NCI-H2171 treated with DMSO at 0.1 percent for 48 hours (cell line): ENCODE results near the gene SLC6A11.

Experiments
- DNase-seq: peaks from one replicate; lab custom pipeline; 2025; lab: John Stamatoyannopoulos, UW

SLC6A11 gene

DNA sequence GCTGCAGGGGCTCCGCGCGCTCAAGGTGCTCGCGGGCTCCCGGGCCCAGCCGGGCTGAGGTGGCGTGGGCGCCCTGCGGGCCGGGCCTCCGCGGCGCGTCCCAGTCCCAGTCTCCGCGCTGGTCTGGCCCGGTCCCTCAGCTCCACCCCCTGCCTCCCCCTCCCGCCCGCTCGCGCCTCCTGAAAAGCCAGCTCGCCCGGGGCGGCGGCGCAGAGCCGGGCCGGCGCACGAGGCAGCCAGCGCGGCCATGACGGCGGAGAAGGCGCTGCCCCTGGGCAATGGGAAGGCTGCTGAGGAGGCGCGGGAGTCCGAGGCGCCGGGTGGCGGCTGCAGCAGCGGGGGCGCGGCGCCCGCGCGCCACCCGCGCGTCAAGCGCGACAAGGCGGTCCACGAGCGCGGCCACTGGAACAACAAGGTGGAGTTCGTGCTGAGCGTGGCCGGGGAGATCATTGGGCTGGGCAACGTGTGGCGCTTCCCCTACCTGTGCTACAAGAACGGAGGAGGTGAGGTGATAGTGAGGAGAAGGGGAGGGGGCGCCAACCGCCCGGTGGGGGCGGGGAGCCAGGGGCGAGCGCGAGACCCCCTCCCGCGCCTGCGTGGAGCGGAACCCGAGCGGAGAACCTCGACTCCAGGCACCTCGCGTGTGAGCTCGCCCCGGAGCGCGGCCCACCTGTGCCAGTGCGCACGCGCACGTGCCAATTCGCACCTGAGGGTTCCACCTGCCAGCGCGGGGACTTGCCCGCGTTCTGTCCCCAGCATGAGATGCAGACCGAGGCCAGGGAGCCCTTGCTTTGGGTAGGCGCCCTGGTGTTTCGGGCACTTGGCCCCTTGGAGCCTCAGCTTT lies at the start of gene SLC6A11:
TSS of gene SLC6A11 (plus strand) at position 210 of the 844 bp plus-strand sequence. CDS start at position 248, 38 bp downstream.
- DNase-seq: peak; percentile 3

DNA sequence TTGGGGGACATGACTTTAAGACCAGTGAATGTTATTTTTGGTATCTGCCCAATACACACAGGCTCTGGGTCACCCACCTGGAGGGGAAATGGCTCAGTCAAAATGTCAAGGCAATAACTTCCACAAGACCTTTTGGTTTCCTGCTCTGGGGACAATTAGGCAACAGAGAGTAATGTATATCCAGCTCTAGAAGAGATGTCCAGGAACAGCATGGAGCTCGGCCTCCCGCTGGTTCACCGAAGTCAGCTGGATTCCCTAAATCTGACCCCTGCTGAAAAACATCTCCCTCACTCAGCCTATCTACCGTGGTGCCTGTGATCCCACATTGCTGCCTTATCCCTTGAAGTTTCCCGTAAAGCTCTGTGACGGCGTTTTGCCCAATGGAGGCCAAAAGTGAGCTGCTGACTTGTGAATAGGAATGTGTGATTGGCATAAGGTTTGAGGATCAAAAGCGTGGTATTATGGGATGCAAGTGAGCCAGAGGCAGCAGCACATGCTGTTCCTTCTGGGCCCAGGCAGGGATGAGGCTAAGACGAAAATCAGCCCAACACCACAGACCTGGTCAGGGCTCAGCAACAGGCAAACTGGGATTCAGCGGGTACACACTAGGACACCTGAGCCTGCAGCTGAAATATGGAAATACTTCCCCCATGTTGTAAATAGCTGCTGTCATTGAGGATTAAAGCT lies 47.2 kb upstream of the SLC6A11 start:
- DNase-seq: no peak

DNA sequence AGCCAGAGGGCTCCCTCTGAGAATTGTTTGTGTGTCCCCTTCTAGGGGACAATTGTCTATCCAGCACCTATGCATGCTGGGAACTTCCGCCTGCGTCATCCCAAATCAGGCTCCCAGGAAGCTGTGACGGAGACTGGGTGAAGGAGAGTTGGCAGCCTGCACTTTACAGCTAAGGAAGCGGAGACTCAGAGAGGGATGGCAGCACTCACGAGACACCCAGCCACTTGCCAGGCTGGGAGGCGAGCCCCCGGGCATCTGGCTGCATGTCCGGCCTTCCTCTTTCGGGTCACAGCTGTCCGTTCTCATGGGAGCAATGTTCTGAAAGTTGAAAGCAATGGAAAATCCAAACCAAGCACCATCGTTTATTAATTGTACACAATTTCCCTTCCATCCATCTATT lies 45.5 kb upstream of the SLC6A11 start:
- DNase-seq: no peak

DNA sequence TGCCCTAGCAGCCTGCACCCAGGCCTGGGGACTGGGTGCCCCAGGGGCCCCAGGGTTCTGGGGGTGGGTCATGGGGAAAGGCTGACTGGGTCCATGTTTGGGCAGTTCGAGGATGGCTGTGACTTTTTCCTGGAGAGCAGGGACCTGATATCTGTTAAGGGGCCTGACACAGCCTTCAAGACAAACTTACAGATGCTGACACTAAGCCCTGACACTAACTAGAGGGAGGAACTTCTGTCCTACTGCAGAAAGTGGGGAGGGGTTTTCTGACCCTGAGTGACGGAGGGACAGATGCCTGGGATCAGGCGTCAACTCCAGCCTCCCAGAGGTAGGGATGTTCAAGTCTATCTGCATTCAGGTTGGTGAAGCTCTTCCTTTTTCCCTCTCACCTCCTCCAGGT lies 45.0 kb upstream of the SLC6A11 start:
- no peak for DNase-seq

DNA sequence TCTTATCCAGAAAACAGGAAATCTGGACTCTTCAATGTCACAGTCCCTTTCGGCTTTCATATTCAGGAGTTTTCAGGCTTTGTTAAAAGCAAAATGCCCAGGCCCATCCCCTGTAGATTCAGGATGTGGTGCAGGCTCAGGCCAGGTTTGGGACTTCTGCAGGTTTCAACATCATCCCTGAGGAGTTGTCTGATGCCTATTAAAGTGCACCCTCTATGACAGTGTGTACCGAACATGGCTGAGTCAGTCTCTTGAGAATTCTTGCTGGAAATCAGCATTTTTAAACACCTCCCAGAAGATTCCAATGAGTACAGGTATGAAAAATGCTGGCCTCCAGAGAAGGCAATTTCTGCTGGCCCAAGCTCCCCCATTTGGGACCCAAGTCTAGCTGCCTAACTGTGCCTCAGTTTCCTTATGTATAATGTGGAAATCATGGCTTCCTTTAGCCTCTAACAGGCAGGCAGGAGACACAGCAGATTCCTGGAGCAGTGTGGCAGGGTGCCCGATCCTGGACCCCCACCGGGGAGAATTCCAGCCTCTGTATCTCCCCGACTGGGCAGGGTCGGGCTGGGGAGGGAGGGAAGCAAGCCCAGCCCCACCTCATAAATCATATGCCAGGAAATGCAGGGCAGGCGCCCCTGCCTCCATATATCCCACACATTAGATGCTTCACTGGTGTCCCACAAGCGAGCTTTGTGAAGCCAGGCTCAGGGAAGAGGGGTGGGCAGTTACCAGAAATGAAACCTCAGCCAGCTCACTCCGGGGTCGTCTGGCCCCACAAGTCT lies 44.4 kb upstream of the SLC6A11 start:
- no peak for DNase-seq

DNA sequence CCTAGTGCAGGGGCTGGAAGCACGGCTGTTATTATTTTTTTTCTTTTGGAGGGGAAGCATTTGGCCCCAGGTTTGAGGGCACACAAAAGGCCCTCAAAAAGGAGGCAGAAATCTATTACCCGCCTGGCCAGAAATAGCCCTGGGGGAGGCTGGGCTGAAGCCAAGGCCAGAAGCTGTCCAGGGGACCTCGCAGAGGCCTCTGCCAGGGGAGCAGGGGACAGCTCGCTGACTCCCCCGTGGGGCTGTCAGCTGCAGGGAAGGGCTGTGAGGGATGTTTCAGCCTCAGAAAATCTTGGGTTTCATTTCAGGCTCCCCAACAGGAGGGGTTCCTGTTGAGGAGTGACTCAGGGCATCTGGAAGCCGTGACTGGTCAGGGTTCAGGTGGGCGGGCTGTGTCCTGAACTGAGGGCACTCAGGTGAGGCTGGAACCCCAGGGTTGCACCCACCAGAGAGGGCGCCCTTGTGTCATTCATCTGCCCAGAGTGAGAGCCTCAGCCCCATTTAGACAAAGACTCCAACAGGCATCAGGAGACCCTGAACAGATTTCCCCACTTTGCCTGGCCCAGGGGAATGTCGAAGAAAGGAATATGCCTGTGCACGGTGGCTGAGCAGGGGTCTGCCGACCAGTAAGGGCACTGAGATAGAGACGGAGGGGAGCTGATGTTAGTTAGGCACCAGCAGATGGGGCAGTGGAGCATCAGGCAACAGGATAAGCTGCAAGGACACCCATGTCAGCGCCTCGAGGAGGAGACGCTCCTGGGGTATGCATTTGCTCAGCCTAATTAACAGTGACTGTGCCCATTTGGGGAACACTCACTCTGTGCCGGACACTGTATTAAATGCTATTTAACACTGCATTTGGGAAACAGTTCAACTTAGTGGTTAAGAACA lies 43.5 kb upstream of the SLC6A11 start:
- peak; percentile 54 for DNase-seq

DNA sequence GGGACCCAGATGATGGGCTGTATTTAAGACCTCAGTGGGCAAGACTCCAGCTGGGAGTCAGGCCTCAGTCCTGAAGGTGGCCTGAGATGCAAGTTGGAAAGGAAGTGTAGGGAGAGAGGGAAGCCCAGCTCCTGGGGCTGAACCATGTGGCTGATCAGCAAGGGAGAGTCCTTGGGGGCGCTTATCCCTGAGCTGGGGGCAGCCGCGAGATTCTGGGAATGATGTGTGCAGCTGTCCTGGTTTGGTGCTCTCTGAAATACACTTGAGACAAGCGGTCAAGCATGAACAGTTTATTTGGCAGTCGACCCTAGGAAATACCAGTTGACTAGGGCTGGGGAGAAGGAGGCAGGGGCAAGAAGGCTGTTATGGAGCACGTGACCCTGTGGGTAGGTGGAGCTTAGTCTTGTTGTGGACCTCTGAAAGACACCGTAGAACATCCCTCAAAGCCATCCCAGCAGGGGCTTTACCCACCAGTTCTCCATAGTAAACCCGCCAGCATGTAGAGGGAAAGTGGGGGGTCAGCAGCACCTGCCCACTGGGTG lies 41.8 kb upstream of the SLC6A11 start:
- DNase-seq: no peak

DNA sequence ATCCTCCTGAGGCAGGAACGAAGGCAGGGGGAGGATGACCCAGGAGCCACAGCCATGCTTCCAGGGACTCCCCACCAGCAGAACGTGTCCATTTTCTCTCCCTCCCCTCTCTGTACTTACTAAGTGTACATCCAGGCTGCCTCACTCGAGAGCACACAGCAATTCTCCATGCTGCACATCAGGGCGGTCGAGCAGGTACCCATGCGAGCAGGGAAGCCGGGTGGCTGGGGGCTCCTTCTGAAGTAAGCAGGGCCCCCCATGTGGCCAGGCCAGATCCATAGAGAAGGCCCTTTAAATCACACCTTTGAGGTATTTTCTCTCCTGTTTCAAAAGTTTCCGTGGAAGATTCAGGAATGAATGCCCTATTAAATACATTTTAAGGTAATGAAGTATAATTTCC lies 41.2 kb upstream of the SLC6A11 start:
- DNase-seq: no peak

DNA sequence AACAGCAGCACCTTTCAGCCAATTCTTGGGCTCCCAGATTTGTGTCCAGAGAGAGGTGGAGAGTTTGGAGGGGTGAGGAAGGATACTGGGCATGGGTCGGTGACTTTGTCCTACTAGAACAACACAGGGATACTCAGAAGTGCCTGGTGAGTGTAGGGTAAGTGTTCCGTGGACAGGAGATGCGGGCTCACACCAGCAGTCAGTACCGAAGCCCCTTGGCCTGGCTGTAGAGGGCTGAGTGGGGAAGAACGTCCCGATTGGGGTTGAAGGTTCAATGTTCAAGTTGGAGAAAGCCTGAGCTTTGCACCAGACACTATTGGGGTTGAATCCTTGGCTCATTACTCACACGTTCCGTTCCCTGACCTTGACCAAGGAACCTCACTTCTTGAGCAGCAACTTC lies 40.8 kb upstream of the SLC6A11 start:
- DNase-seq: no peak

DNA sequence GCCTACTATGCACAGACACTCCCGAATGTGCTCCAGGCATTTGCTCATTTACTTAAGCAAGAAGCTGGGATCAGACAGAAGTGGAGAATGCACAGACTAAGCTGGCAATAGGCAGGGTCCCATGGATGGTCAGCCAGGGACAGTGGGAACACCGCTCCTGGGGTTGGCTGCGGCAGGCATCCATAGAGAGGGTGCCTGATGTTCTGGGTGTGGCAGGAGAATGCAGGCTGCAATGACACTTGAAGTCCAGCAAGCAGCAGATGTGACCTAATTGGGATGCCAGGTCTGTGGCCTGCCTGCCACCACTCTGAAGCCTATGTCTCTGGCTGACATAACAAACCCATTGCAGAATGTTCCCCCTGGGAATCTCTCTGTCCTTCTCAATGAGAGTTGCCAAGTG lies 40.2 kb upstream of the SLC6A11 start:
- no peak for DNase-seq

DNA sequence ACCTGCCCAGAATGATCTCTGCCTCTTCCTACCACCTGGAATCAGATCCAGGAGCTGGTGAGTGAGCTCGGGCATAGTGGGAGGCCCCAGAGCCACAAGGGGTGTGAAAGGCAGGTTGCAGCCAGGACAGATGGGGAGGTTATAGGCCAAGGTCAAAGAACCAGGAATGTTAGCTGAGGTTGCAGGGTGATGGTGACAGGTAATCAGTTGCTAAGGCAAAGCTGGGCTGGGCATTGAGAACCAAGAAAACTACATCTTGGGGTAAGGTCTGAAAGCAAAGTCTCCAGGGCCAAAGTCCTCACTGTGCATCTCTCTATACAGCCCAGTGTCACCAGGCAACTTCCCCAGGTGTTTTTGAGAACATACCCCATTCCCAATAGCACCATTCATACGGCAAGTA lies 38.4 kb upstream of the SLC6A11 start:
- no peak for DNase-seq

DNA sequence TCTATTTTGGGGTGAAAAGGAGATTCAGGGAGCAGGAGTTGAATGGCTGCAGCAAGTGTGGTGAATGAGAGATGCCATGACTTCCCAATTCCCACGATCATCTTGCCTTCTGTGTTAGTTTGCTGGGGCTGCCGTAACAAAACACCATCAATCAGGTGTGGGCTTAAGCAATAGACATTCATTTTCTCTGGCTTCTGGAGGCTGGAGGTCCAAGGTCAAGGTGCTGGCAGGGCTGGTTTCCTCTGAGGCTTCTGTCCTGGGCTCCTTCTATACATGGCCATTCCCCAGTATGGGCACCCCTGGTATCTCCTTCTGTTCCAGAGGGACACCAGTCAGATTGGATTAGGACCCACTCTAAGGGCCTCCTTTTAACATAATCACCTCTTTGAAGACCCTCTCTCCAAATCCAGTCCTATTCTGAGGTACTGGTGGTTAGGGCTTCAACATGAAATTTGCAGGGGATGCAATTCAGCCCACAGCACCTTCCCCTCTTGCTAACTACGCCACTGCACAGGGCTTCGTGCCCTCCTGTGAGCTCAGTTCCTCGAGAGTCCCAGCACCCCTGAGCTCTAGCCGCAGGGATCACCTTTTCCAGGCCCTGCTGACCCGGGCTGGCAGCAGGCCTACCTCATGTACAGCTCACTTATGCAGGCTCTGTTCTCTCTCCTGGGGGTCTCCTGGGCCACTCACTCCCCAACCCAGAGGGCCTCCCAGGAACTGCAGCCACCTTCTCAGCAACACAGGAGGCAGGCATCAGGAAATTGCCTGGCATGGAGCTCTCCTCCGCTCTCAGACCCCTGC lies 37.3 kb upstream of the SLC6A11 start:
- no peak for DNase-seq

DNA sequence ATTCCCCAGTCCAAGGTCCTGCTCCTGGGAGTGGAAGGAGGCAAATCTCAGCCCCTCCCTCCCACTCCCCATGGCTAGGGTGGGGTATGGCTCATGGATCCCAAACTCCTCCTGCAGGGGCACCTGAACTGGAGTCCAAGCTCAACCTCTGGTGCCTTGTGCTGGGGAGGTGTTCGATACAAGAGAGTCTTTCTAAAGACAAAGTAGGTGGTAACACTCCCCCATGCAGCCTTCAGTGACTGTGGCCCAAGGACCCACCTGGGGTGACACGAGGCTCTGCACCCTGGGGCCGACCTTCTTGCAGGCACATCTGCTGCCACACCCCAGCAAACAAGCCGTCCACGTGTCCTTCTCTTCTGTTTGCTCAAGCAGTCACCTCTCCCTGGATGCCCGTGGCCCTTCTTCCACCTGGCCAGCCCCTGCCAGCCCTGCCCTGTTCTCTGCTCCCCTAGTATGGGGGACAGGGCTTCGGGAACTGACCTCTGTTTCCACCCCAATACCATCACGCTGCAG lies 36.7 kb upstream of the SLC6A11 start:
- no peak for DNase-seq

DNA sequence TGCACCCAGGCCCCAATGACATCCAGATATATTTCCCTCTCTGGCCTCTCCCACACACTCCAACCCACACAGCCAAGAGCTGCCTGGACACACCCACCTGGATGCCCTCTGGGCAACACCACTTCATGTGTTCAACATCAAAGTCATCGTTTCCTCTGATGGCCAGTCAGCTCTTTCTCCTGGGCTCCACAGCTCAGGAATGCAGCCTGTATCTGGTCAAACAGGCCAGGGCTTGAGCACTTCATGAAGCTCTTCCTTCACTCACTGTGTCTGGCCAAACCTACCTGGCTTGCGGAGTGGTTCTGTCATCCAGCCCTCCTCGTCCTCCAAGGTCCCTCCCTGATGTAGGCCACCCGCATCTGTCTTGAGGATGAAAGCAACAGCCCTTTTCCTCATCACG lies 35.8 kb upstream of the SLC6A11 start:
- no peak for DNase-seq

DNA sequence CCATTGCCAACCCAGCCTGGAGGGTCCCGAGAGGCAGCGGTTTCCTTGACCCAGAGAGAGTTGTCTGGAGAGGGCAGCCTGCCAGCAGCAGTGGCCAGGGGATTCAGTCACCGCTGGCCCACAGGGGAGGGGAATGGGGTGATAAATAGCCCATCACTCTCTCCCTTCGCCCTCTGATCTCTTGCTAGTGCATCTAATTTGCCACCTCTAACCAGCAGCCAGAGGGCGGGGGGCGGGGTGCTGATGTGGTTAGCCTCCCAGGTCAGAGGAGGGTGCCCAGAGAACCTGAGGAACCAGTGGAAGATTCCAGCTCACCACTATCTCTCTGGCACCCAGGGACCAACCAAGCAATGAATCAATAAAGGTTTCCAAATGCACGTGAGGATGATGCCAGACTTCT lies 35.1 kb upstream of the SLC6A11 start:
- DNase-seq: no peak

DNA sequence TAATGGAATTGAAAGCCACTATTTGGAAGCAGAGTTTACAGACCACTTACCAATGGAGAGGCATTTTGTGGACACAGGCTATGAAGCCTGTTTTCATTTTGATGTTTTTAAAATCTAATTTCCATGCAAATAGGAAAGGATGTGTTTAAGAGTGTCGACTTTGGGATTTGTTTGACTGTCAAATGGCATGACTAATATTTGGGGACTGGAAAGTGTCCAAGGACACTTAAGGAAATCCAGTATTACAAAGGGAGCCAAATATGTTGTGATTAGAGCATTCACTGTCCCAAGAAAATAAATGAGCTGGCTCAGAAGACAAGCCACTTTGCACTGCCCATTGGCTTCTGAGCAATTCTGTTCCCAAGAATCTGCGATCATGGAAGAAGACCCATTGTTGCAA lies 34.0 kb upstream of the SLC6A11 start:
- DNase-seq: no peak

DNA sequence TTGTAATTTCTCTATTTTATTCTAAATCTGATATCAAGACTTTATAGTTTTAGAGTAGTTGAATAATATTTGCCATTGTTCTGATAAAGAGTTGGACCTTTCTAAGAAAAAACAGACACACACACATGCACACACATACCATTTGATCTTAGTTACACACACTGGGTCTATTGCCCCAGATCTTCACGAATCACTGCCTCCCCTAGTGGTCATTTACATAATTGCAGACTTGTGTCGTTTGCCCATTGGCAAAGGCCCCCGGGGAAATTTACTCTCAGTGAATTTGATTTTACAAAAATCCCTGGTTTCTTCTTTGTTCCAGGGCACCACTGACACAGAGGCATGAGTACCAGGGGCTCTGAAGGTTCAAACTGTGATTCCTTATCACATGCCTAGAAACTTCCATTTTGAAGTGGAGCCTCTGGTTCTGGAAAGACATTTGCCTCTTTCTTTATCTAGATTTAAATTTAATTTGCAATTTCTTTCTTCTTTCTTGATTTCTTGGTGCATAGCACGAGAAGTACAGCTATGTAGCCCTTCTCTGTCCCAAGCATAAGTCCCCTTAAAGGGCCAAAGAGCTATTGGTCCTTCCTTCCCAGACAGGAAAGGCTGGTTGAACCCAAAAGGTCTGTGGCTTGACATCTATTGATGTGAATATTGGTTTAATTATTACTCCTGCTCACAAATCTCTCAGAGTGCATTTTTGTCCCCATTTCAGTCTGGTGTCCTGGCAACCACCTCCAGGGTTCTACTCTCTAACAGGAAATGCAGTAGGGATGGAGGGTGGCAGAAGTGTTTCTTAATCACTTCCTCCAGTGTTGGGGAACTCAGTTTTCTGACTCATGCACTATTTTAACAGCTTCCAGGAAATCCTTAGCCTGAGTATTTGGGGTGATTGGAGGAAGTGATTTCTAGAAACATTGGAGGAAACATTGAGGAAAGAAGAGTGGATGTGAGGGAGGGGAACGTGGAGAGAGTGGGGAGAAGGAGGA lies 32.4 kb upstream of the SLC6A11 start:
- peak; percentile 1 for DNase-seq

DNA sequence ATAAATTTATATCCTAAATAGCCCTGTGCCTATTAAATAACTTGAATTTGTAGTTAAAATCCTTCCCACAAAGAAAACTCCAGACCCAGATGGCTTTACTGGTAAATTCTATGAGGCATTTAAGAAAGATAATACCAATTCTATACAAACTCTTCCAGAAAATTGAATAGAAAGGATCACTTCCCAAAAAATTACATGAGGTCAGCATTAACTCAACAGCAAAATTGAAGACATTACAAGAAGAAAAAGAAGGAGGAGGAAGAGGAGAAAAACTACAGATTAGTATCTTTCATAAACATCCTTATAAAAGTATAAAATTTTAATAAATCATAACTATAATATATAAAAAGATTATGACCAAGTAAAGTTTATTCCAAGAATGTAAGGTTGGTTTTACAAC lies 29.4 kb upstream of the SLC6A11 start:
- no peak for DNase-seq

DNA sequence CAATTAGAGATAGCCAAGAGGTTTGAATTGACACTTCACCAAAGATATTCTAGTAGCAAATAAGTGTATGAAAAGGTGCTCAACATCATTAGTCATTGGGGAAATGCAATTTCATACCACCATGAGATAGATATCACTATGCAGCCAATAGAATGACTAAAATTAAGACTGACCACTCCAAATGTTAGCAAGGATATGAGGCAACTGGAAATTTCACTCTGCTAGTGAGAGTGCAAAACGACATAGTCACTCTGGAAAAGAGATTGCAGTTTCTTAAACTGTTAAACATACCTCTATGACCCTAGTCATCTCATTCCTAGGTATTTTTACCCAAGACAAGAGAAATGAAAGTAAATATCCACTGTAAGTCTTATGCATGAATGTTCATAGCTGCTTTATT lies 27.6 kb upstream of the SLC6A11 start:
- no peak for DNase-seq
